CD4-positive, alpha-beta T cell treated with Interleukin-2 at 100 ng/mL for 4 hours (primary cell): ENCODE measurements around the gene RAB19.
"Not testable (repeated sequence)": the region's sequence is repeated elsewhere in the genome, so short reads cannot be mapped to it uniquely, and the experiment has no call there.

Experiments used
- DNase-seq: peaks from one replicate; pipeline ENCODE4 v3.0.0-alpha.2; 2020; ENCODE audit warnings: low spot score

RAB19 gene

DNA sequence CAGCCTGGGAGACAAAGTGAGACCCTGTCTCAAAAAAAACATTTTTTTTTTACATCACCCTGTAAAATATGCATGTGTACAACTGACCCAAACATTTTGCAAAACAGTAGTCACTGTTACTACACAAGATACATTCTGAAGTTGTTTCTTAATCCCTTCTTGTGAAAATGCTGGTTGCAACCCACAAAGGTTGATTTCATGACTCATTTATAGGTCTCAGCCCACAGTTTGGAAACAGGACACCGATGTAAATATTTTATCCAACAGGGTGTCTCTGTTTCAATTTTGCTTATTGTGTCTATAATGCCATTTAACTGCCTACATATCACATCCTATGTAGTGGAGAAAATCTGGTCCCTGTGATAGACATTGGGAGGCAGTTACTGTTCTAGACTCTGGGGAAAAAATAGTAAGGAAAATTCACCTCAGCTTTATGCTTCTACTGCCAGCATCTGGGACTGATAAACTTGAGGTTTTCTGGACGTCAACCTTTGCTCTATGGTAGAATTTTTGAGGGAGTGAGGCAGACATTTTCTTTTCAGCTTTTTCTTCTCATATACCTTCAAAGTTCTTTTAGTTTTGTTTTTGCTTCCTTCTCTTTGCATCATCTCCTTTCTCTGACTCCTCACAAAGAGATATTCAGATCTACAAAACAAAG, 1.6 kb upstream of the RAB19 start:
- DNase-seq = peak; percentile 10

DNA sequence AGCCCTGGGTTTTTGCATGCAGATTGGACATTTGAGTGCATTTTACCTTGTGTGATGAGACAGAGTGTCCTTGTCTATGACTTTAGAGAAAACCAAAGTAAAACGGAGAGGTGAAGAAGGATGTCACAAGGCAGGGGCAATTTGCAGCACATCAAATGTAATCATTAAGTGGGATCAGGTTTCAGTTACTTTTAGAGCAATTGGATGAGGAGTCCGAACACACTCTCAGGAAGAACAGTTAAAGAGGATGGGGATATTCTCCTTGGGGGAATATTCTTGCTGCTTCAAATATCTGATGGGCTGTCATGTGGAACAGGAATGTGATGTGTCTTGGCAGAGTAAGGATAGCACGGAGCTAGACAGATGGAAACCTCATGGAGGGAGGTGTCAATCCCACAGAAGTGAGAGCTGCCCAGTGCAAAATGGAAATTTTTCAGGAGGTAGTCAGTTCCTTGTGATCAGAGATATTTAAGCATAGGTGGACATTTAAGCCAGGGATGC, 757 bp downstream of the RAB19 start:
- no peak for DNase-seq

DNA sequence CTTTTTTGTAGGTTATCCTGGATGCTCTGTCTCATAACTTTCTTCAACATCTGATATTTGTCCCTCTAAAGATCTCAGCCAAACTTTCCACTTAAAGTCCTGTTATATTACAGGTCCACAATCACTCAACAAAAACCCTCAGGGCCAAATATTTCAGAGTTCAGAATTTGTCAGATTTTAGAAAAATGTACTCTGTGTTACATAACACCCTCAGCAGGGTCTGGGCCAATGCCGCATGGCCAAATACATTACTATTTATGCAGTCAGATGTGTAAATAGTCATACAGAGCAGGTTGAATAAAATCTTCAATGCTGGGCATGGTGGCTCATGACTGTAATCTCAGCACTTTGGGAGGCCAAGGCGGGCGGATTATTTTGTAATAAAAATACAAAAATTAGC, 11.5 kb downstream of the RAB19 start:
- no peak for DNase-seq

DNA sequence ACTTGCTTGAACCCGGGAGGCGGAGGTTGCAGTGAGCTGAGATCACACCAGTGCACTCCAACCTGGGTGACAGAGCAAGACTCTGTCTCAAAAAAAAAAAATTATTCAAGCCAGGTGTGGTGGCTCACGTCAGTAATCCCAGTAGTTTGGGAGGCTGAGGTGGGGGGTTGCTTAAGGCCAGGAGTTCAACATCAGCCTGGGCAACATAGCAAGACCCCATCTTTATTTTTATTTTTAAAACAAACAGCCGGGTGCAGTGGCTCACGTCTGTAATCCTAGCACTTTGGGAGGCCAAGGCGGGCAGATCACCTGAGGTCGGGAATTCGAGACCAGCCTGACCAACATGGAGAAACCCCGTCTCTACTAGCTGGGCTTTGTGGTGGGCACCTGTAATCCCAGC, 12.0 kb downstream of the RAB19 start:
- not testable (repeated sequence) for DNase-seq

DNA sequence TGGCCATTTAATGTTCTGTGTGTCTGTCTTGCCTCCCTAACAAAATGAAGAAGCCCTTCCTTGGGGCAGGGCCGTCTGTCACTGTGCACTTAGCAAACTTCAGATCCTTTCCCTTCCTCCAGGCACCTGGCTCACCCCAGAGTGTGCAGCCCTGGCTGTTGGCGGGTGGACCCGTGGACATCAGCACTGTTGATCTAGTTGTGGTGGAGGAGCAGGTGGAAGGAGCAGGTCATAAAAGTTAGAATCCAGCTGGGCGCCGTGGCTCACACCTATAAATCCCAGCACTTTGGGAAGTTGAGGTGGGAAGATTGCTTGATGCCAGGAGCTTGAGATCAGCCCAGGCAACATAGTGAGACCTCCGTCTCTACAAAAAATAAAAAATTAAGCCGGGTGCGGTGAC, 12.7 kb downstream of the RAB19 start:
- DNase-seq = no peak

DNA sequence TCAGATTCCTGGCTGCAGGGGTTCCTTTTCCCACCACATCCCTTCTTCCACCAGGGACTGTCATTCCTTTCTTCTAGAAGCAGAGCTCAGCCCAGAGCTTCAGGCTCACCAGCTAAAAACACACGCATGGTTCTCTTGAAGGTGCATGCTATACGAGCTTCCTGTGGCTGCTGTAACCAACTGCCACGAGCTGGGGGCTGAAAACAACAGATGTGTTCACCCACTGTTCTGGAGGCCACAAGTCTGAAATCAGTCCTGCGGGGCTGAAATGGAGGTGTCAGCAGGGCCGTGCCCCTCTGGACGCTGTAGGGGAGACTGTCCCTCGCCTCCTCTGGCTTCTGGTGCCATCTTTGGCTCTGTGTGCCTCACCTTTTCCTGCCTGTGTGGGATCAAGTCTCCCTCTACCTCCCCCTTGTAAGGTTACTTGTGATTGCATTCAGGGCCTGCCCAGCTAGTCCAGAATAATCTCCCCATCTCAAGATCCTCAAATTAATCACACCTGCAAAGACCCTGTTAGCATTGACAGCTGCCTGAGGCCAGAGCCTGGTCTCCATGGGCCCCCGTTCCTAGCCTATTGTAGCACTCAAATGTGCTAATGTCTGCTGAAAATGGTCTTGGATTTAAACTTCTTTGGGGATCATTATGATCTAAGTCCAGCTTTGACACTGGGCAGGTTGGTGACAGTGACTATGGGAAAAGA, 13.7 kb downstream of the RAB19 start:
- no peak for DNase-seq

DNA sequence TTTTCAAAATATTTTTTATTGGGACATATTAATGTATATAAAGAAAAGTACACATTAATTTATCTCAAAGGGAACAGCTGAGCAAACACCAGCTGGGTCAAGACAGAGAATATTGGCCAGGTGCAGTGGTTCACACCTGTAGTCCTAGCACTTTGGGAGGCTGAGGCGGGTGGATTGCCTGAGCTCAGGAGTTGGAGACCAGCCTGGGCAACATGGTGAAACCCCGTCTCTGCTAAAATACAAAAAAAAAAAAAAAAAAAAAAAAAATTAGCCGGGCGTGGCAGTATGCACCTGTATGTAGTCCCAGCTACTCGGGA, 14.3 kb downstream of the RAB19 start:
- not testable (repeated sequence) for DNase-seq

DNA sequence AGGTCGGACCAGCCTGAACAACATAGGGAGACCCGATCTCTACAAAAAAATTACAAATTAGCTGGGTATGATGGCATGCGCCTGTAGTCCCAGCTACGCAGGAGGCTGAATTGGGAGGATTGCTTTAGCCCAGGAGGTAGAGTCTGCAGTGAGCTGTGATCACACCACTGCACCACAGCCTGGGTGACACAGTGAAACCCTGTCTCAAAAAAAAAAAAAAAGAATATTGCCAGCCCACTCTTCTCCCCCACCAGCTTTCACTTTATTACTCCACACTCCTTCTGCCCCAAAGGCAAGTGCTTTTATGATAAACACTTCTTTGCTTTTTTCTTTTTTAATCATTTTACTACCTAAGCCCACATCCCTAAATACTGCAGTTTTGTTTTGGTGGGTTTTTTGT, 14.8 kb downstream of the RAB19 start:
- no peak for DNase-seq

DNA sequence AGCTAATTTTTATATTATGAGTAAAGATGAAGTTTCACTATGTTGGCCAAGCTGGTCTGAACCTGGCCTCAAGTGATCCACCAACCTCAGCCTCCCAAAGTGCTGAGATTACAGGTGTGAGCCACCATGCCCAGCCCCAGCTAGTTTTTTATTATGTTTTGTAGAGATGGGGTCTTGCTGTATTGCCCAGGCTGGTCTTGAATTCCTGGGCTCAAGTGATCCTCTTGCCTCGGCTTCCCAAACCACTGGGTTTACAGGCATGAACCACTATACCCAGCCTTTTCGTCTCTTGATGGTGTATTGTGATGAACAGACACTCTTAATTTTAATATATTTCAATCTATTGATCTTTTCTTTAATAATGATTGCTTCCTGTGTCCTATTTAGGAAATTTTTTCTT, 17.7 kb downstream of the RAB19 start:
- no peak for DNase-seq

DNA sequence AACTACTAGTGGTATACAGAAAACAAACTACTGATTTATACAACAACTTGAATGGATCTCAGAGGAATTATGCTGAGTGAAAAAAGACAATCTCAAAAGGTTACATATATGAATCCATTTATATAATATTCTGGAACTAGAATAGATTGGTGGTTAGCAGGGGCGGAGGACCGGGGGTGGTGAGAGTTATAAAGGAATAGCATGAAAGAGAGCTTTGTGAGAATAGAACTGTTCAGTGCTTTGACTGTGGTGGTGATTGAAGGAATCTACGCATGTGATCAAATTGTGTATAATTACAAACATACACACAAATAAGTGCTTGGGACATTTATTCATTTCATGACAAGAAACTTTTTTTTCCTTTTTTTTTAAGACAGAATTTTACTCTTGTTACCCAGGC, 19.6 kb downstream of the RAB19 start:
- no peak for DNase-seq

DNA sequence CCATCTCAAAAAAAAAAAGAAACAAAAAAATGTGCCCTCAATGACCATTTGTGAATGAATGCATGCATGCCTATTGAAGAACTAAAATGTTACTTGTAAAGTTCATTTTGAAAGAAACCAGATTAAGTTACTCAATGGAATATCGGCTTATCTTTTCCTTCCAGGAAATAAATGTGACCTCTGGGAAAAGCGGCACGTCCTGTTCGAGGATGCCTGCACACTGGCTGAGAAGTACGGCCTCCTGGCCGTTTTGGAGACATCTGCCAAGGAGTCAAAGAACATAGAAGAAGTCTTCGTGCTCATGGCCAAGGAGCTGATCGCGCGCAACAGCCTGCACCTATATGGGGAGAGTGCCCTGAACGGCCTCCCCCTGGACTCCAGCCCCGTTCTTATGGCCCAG, 21.9 kb downstream of the RAB19 start:
- no peak for DNase-seq

DNA sequence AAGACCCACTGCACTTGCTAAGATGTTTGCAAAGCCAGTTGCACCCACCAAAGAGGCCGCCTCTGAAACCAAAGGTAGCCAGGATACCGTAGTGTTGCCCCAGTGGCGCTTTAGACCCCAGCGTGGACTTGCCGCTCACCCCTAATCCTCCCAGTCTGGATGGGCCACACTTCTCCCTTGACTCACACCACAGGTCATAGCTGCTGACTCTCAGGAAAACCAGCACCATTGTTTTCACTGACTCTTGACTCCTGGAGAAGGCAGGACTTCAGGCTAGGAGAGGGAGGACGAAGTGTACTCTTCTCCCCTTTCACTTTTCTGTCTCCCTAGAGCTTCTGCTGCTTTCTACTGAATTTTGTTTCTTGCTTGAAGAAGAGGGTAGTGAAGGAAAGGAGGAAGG, 22.3 kb downstream of the RAB19 start:
- no peak for DNase-seq

DNA sequence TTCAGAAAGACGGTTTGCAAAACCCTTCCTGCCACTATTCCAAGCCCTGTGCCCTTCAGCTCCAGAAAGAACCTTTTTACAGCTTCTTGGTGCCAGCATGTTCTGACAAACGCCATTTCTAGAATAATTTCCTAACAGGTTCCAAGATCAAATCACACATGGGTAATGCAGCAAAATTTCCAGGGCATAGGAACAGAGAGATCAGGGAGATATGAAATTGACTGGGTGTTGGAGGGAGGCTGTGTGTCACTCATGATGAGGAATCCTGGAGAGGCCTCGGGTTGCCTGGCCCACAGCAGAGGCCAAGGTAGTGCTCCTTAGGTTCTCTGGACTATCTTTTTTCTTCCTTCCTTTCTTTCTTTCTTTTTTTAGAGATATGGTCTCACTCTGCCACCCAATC, 29.5 kb downstream of the RAB19 start:
- DNase-seq = no peak

DNA sequence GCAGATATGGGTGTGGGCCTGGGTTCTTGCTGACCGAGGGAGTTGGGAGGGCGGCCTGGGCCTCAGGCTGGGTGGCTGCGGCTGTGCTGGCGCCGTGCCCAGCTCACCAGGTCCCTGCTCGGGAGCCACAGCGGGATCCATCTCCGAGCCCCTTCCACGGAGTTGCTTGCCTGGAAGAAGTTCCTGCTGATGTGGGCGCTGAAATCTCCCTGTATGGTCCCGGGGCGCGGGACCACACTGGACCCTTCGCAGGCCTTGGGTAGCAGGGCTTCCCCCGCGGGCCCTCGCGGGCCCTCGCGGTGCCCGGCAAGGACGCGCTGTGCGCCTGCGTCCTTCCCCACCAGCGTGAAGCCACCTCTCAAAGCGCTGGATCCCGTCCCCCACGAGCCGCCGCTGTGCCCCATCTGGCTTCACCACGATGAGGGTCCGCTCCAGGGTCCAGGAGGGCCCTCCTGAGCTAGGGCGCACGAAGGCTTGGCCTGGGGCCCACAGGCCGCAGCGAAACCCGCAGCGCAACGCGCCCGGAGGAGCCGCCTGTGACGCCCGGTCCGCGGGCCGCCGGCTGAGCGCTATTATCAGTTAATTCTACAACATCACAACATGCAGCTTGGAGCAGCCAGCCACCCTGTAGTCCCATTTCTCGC, 31.5 kb downstream of the RAB19 start:
- DNase-seq = no peak

DNA sequence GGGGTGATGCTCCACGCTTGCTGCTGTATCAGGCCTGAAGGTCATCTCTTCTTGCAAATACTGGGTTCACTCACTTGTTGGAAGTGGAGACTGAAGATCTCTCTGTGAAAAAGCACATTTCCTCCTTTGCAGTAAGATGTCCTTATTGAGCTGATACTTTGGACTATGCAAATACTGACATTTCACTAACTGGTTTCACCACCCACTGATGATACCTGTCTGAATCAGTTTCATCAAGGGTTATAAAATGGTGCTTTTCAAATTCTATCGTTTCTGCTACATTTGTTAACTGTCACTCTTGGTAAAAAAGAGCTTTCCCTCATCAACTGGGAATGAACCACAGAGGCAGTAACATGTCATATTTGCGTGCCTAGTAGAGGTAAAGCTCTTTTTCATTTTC, 35.5 kb downstream of the RAB19 start:
- no peak for DNase-seq

DNA sequence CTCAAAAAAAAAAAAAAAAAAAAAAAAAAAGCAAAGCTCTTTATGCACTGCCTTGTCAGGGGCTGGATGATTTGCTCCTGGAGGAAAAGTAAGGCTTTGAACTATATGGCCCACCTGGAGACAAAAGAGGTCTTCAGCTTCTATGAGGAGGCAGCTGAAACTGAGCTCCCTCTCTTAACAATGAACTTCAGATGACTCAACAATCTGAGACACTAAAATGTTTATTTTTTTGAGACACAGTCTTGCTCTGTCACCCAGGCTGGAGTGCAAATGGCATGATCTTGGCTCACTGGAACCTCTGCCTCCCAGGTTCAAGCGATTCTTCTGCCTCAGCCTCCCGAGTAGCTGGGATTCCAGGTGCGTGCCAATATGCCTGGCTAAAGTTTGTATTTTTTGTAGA, 36.7 kb downstream of the RAB19 start:
- DNase-seq = no peak

DNA sequence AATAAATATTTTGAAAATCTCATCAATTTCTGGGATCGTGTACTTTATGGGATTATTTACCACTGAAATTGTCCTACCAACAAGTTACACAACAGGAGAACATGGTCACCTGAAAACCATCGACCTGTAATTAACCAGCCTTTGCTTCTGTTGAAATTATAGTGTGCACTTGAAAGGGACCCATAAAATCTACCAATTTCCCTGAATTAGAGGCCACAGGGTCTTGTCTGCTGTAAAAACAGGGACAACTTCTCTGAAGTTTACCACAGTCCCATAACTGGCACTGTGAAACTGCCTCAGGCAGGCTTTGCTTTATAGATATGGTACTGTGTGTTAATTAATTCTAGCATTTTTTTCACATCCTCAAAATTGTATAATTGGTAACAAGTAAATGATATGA, 37.7 kb downstream of the RAB19 start:
- no peak for DNase-seq

DNA sequence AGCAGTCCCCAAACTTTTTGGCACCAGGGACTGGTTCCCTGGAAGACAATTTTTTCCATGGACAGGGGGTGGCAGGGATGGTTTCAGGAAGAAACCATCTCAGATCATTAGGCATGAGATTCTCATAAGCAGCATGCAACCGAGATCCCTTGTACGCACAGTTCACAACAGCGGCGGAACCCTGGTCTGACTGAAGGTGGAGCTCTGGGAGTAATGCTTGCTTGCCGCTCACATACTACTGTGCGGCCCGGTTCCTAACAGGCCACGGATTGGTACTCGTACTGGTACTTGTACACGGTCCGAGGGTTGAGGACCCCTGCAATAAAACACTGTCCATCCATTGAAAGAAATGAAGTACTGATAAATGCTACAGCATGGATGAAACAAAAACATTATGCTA, 42.6 kb downstream of the RAB19 start:
- no peak for DNase-seq

DNA sequence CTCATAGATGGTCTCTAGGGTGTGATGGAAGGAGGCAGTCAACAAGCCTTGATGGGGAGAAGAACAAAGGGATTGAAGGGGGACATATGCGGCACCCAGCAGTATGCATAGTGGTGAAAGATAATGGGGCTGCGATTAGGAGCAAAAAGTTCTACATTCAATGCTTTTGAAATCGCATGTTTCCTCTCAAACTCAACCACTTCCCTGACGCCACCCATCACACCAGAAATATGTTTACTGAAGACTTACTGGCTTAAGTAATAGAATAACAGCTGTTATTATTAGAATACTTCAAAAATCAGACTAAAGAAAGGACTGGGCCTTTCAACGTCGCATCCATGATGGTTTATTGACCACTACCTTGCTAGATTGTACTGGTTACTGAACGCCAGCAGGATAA, 44.0 kb downstream of the RAB19 start:
- no peak for DNase-seq

DNA sequence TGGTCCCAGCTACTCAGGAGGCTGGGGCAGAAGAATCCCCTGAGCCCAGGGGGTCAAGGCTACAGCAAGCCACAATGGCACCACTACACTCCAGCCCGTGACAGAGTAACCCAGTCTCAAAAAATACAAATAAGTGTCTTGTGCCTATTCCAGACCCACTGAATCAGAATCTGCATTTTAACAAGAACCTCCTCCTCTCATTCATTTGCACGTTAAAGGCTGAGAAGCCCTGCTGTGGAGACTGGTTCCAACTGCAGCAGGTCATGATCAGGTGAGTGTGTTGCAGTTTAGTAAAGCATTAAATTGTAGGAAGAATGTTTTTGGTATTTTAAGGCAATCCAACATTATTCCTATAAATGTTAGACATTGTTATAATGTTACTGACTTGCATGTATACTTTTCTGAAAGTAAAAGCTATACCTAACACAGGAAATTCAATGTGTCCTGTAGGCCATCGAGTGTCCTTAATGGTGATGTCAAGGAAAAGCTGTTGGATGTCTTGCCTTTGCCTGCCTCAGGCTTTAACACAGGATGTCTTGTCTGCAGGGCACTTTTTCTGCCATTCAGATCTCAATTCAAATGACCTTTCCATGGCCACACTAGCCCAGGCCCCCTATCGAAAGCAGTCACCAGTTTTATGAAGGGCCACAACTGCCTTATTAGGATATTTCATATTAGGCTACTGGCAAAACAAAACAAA, 45.1 kb downstream of the RAB19 start:
- DNase-seq = no peak

DNA sequence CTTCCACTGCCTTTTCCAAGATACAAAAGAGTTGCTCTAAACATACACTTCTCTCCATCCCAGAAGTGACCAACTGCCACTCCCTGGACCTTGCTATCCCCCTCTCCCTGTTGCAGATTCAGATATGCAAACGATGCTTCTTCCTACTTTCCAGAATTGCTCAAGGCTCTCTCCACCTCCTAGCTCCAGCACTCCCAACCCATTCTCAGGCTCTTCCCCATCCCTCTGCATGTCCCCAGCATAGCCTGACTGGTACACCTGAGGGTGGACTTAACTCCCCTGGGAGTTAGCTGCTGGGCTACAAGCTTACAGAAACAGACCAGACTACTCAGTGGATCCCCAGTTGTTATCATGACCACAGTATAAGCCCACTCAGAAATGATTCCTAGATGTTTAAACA, 47.9 kb downstream of the RAB19 start:
- no peak for DNase-seq

DNA sequence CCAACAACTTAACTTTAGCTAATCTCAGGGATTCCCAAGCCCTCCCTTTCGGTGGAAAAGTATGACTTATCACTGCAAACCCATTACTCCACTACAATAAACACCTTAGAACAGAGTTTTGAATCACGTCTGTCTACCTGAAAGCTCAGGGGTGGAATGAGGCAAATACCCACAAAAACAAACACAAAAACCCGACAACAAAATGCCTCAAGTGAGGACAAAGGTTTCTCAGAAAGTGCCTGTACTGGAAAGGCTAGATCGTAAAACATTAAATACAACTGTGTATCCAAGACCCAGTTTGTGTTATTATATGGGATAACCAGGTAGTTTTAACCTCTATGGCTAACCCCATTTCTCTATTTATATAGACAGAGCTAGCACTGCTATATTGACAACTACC, 49.4 kb downstream of the RAB19 start:
- DNase-seq = no peak
